Measurements from ENCODE around the gene SLC38A8.

The SLC38A8 gene

DNA sequence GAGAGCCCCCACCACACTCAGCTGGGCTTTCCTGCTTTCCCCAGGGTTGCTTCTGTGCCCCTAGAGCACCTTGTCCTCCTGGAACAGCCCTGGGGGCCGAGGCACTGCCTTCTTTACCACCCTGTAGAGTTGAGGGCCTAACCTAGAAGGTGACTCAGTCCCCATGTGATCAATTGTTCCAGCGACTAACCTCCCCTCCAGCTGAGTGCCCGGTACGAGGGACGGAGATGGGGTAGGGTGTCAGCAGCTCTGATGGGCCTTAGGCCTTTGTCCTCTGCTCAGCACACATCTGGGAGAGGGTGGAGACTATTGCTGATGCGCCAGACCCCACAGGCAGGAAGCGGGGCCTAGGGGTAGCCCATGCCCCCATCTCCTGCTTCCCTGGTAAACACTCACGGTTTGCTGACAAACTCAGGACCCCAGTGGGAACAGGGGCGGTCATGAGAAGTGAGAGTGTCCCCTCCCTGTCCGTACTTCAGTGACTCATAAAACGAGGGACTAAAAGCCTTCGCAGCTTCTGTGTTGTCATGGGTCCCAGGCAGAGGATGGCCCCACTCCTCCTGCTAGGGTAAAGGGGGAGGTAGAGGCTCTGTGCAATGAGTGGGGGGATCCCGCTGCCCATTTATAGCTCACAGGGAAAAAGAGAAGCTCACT is 41.5 kb downstream of the SLC38A8 start:
- no peak for DNase-seq (ENCODE audit: low read depth, low spot score)

DNA sequence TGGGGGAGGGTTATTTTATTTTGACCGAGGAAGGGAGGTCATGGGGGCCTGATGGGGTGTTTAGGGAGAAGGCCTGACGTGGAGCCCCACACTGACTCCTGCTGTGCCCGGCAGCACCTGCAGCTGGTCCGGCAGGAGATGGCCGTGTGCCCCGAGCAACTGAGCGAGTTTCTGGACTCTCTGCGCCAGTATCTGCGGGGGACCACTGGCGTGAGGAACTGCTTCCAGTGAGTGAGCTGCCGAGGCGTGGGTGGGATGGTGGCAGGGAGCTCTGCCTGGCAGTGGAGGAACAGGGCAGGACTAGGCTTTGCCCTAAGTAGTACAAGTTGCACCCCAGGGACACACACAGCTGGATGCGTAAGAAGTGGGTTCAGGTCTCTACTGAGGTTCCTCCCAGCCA is 44.5 kb downstream of the SLC38A8 start:
- no peak for DNase-seq (ENCODE audit: low read depth, low spot score)

GRCh38 chr16:83996481-83997252 is 45.9 kb downstream of the SLC38A8 start:
- DNase-seq (ENCODE audit: low read depth, low spot score) = no peak

DNA sequence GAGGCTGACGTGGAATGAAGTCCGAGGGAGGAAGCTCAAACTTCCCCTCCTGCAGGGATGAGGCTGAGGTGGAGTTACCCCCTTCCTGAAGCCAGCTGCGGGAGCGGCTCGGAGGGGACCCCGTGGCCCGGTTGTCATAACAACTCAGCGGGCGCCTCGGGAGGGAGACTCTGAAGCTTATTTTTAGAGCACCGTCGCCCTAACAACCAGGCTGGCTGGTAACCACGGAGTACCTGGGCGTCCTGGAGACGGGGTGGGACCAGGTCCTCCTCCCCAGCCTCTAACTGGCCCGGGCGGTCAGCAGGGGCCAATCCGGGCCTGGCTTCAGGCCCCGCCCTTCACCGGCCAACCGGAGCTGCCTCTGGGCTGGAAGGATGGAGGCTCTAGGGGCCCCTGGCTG is 46.8 kb downstream of the SLC38A8 start:
- DNase-seq (ENCODE audit: low read depth, low spot score) = no peak

DNA sequence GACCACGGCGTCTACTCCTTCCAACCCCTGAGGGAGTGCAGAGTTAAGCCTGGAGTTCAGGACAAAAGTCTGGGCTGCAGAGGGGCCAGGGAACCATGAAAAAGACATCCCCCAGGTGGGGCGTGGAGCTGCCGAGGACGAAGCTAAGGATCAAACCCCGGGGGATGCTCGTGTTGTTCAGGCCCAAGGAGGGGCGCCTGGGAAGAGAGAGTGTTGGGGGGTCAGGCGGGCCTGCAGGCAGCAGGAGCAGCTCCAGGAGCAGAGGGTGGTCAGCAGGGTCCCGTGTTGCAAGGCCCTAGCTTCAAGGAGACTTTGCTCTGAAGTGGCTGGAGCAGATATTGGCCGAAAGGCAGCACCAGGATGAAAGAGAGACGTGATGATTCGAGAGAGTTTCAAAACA is 47.9 kb downstream of the SLC38A8 start:
- no peak for DNase-seq (ENCODE audit: low read depth, low spot score)

GRCh38 chr16:83994087-83994486 is 48.5 kb downstream of the SLC38A8 start:
- no peak for DNase-seq (ENCODE audit: low read depth, low spot score)

DNA sequence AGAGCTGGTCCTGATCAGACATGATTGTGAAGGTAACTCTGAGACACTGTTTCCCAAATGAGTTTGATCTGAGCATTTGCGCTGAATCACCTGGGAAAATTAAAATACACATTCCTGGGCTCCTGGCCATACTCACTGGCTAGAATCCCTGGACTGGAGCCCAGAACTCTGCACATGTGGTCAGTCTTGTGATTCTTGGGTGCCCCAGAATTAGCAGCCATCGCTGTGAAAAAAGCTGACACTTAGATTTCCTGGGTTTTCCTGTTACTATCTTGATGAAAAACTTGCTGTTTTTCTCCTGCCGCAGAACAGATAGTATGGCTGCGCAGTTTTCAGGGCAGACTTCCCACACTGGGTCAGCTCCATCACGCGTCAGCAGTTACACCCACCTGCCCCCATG is 50.0 kb downstream of the SLC38A8 start:
- no peak for DNase-seq (ENCODE audit: low read depth, low spot score)

DNA sequence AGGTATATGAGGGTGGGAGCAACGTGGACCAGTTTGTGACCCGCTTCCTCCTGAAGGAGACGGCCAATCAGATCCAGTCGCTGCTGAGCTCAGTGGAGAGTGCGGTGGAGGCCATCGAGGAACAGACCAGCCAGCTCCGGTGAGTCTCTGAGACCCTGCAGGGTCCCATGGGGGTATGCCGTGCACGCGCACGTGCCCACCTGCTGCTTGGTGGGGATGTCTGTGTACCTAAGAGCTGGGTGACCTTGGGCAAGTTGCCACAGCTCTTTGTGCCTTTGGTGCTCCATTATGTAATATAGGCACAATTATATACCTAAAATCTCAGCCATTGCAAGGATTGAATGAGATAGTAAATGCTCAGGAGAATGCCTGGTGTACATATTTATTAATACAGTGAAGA is 52.1 kb downstream of the SLC38A8 start:
- DNase-seq (ENCODE audit: low read depth, low spot score) = no peak

GRCh38 chr16:83989300-83989699 is 53.3 kb downstream of the SLC38A8 start:
- DNase-seq (ENCODE audit: low read depth, low spot score) = no peak

- DNase-seq (ENCODE audit: low read depth, low spot score) = no peak
Measured at GRCh38 chr16:83983491-83983890, 59.1 kb downstream of the SLC38A8 start.

GRCh38 chr16:83981799-83982198 is 60.8 kb downstream of the SLC38A8 start:
- no peak for DNase-seq (ENCODE audit: low read depth, low spot score)

DNA sequence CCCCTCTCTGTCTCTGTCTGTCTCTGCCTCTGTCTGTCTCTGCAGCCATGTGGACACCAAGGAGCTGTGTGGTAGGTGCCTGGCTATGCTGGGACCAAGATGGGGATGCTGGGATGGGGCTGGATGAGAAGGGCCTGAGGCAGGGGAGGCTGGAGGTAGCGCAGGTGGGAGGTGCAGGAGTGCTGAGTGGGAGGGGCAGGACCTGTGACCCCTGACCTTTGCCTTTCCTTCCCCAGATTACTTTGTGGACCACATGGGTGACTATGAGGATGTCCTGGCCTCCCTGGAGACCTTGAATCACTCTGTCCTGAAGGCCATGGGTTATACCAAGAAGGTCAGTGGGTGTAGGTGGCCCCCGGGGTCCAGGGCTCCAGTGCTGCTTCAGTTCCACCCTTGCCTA is 61.8 kb downstream of the SLC38A8 start:
- DNase-seq (ENCODE audit: low read depth, low spot score) = no peak

DNA sequence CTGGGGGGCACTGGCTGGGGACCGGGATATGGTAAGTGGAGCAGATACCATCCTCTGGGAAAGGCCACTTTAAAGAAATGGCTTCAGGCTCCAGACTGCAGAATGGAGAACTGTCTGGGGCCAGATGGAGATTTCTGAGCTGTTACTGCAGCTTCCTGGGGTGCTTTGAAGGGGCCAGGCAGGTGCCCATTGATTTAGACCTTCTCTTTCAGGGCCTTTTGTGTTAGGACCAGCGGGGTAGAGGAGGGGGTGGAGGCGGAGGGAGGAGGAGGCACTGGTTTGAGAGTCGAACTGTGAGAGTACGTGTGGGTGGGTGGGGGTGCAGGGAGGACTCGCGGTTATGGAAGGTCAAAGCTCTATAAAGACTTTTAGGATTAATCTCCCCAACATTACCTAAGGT is 63.2 kb downstream of the SLC38A8 start:
- no peak for DNase-seq (ENCODE audit: low read depth, low spot score)

DNA sequence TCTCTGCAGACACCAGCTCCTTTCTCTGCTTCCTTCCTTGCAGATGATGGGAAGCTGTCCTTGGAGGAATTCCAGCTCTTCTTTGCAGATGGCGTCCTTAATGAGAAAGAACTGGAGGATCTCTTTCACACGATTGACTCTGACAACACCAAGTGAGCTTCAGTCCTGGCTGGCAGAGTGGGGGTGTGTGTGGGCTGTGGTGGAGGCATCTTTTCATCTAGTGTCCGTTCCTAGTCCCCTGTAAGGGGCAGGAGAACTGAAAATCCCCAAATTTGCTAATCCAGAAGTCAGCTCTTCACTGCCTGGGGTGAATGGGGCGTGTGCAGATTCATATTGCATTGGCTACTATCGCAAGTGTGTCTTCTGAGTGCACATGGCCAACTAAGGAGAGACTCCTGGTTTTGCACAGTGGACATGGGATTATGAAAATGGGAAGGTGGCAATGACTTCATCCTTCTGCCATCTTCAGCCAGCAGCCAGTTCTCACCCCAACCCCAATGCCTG is 64.1 kb downstream of the SLC38A8 start:
- no peak for DNase-seq (ENCODE audit: low read depth, low spot score)

DNA sequence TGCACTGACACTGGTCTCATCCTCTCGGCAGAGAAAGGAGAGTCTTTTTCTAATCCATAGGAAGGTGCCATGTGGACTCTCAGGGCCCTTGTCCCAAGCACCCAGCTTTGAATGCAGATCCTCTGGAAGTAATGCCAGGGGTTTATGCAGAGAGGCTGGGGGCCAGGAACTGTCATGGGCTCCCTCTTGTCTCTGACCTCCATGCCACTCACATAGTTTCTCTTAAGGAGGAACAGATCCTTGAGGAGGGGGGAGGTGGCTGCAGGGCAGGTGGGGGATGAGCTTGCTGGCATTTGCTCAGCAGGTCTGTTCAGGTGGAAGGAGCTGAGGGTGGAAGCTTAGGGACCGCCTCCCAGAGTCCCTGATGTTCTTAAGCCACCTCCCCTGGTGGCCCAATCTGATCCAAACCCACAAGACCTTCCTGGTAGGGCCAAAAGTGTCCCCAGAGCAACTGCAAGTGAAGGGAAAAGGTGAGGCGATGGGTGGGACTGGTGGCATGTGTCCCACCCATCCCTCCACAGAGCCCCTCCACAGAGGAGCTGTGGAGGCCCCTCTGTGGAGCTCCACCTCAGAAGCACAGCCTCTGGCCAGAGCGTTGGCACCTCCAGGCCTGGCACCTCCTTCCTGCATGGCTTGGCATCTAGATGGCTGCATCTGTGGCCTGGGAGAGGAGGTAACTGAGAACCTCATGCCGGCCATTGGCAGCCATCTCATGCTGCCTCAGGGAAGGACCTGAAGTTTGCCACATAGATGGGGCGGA is 65.4 kb downstream of the SLC38A8 start:
- no peak for DNase-seq (ENCODE audit: low read depth, low spot score)

DNA sequence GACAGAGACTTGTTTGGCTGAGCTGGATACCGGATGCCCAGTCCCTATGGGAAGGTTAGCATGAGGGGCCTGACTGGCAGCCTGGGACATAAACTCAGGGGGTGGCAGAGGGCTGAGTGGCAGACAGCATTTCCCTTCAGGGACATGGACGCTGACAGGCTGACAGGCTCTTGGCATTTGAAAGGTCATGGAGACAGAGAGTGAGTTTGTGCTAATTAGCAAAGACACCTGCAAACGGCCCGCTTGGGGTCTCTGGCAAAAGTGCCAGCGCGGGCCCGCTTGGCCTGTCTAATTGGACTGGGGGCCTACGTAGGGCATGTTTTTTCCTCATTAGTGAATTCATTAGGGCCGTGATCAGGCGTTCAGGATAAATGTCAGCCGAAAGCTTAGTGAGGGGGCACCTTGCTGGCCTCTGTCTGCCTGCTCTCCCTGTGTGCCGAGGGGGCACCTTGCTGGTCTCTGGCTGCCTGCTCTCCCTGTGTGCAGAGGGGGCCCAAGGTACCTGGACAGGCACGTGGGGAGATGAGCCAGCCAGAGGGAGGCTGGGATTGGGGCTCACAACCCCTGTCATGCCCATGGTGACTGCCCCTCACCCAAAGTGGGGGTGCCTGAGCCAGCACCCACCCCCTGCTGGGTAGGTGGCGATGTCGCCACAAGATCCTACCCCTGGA is 66.9 kb downstream of the SLC38A8 start:
- DNase-seq (ENCODE audit: low read depth, low spot score) = no peak

GRCh38 chr16:83974475-83974874 is 68.1 kb downstream of the SLC38A8 start:
- no peak for DNase-seq (ENCODE audit: low read depth, low spot score)

DNA sequence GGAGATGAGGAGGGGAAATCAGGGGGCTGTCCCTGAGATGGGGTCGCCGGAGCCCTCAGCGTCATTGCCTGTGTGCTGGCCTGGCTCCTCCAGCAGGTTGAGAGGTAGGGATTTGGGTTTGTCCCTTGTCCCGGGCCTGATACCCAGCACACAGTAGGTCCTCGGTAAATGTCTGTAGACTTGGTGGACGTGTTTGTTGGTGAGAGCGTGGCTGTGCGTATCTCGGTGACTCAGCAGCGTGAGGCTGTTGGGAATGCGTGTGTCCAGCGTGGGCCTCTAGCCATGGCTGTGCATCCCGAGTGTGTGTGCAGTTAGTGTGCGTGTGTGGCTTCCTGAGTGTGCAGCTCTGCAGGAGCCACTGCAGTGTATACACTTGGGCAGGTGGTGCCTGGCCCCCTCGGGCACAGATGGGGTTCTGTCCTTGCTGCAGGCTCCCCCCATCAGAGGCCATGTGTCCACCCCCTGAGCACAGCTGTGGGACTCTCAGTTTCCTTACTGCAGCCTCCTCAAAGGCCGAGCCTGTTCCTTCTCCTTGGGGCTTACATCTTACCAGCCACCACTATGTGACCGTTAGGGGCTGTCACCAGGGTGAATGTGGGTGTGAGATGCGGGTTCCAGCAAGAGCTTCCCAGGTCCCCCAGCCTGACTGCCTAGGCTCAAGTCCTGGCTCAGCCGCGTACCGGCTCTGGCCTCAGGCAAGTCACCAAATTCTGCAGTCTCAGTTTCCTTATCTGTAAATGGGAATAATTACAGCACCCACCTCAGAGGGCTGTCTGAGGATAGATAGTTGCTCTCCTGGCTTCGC is 68.8 kb downstream of the SLC38A8 start:
- no peak for DNase-seq (ENCODE audit: low read depth, low spot score)

GRCh38 chr16:83973077-83973476 is 69.5 kb downstream of the SLC38A8 start:
- DNase-seq (ENCODE audit: low read depth, low spot score) = no peak

DNA sequence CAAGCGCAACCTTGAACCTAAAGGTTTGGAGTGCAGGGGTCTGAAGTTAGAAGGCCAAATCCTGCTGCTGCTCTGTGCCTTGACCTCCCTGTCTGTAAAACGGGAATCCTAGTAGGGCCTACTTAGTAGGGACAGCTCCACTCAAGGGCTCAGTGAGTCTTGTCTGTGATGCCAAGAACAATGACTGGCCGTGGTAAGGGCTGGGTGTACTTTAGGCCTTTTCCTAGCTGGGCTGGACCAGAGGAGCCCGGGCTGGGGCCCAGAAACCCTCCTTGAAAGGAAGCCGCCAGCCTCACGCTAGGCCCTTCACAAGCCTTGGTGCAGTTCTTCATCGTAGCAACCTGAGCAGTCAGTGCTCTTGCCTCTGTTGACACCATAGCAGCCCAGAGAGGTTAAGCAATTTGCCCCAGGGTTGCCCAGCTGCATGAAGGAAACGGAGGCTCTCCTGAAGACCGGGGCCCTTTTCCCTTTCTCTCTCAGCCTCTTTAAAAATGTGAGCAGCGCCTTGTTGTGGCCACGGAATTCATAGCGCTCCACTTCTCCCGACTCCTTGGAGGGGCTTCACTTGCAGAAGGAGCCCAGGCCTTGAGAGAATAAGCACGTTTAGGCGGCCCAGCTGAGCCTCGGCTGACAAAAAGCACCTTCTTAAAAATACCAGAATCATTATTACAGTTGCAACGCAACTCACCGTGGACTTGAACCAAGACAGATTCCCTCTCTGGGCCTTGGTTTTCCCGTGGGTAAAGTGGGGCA is 70.2 kb downstream of the SLC38A8 start:
- DNase-seq (ENCODE audit: low read depth, low spot score) = no peak

All from activated naive CD8-positive, alpha-beta T cell treated with anti-CD3 and anti-CD28 coated beads, Interleukin-2, amount 50 U/mL, for 16 hours (primary cell).